Tibial nerve (tissue), 4 donors: Measurements from ENCODE around the gene CADPS. TPM values are rescaled to one million over a fixed set of nuclear protein-coding genes. Genes with fewer than 3 reads are reported as not detected.

Source experiments
- DNase-seq, 2 donors: peaks; one replicate each; pipeline ENCODE4 v3.0.0-alpha.2; 2019; ENCODE audit warnings: low spot score in 2 of 2
- H3K27ac ChIP-seq, 4 donors: fragments of 200-600 bp; sonication (generic) in 3 of 4; one replicate each; pipeline ENCODE4 v1.5.1; 2017 to 2019; ENCODE audit warnings: mild to moderate bottlenecking in 1 of 4
- H3K27me3 ChIP-seq, 2 donors: fragments of 200-600 bp; sonication (generic) in 1 of 2; one replicate each; pipeline versions ENCODE4 v1.5.1 to v1.6.0; 2017 to 2019
- H3K36me3 ChIP-seq, 3 donors: fragments of 200-600 bp; sonication (generic); one replicate each; pipeline ENCODE4 v1.5.1; 2018 to 2019
- H3K4me1 ChIP-seq, 4 donors: fragments of 200-600 bp; sonication (generic) in 3 of 4; one replicate each; pipeline ENCODE4 v1.5.1; 2017 to 2019
- H3K4me3 ChIP-seq, 4 donors: fragments of 200-600 bp; sonication (generic) in 3 of 4; one replicate each; pipeline ENCODE4 v1.5.1; 2017 to 2019; ENCODE audit warnings: mild to moderate bottlenecking in 1 of 4, moderate library complexity in 1 of 4
- H3K9me3 ChIP-seq, 4 donors: fragments of 200-600 bp; sonication (generic) in 3 of 4; one replicate each; pipeline ENCODE4 v1.5.1; 2017 to 2019
- CTCF ChIP-seq, 5 experiments: fragments of 200-600 bp in 3 of 5; fragments of 450-650 bp in 2 of 5; sonication (generic) in 3 of 5; IDR thresholded peaks; one replicate each; pipeline ENCODE4 v1.5.1; 2016 to 2019; ENCODE audit warnings: antibody characterized with exemption in 5 of 5, mild to moderate bottlenecking in 3 of 5, moderate library complexity in 2 of 5
- EP300 ChIP-seq, 2 donors: sonication (generic); formaldehyde crosslinking; IDR thresholded peaks; one replicate each; pipeline ENCODE4 v1.6.1; 2017; ENCODE audit warnings: antibody characterized with exemption in 2 of 2, mild to moderate bottlenecking in 1 of 2
- POLR2A ChIP-seq, 2 donors: fragments of 450-650 bp; IDR thresholded peaks; one replicate each; pipeline ENCODE4 v1.6.1; 2017; ENCODE audit warnings: antibody characterized with exemption in 2 of 2, mild to moderate bottlenecking in 2 of 2, moderate library complexity in 2 of 2
- WGBS, 2 donors: methylation state at CpG; one replicate each; pipeline ENCODE4 v1.1.5; 2018; 5-methylcytosine and 5-hydroxymethylcytosine counted together
- total RNA-seq, 4 donors: library from RNA; depleted of rRNA; stranded (reverse); fragments of >200 nt; gene quantifications; one replicate each; pipeline ENCODE4 v1.1.0, GENCODE V29; 2016

CADPS gene
- total RNA-seq, 4 donors from 2014 or later: 16.2 to 16.7 TPM; not detected in 2

DNA sequence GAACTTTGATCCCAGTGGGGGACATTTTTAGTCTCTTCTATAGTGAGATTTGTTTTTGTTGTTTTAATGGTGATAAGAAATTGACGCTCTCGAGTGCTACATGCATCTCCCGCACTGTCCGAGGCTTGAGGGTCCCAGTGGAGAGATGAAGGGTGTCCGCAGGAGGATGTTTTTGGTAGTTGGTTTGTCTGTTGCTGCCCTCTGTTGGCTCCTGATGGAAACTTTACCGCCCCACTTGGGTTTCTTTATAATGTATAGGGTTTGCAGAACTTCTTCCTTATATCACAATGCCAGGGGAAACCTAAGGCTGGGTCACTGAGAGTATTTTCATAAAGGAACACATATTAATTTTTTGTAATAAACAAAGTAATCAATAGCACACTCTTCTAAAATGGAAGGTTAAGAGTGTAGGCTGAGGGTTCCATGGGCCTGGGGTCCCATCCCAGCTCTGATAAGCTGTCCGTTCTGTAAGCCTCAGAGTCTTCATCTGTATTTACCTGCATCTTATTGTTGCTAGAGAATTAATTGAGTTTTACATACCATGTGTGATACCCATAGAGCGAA is 316.6 kb downstream of the CADPS start:
- Histone ChIP-seq H3K9me3 (no peaks in the 10 kb centered on the region), H3K36me3 (no peaks in the 10 kb centered on the region), H3K27me3 (no peaks in the 10 kb centered on the region), H3K4me3 (no peak overlapping the region), H3K4me1 (no peaks in the 10 kb centered on the region), H3K27ac (no peak overlapping the region)
- TF ChIP-seq POLR2A (IDR thresholded peaks at IDR 0.05) (no peak), CTCF (IDR thresholded peaks at IDR 0.05) (peak in 1 of 5 experiments; percentile 41)
- WGBS, 2 donors: 23 to 30% methylated on average over 8 of the region's 8 CpGs
- DNase-seq: no peak

- Histone ChIP-seq H3K27me3 (no peaks in the 10 kb centered on the region), H3K9me3 (no peaks in the 10 kb centered on the region), H3K36me3 (no peaks in the 10 kb centered on the region), H3K4me3 (no peak overlapping the region), H3K27ac (no peak overlapping the region), H3K4me1 (no peaks in the 10 kb centered on the region)
- DNase-seq: no peak
- WGBS, 2 donors: 87% methylated on average over 5 of the region's 5 CpGs
- TF ChIP-seq POLR2A (IDR thresholded peaks at IDR 0.05) (no peak), EP300 (IDR thresholded peaks at IDR 0.05) (no peak), CTCF (IDR thresholded peaks at IDR 0.05) (no peak)
These were observed 317.2 kb downstream of the CADPS start for GRCh38 chr3:62557983-62558382.

- H3K9me3 ChIP-seq: no peaks in the 10 kb centered on the region
- DNase-seq: no peak
- no peak overlapping the region for H3K27ac ChIP-seq
- WGBS, 2 donors: 74 to 80% methylated on average over 5 of the region's 5 CpGs
- H3K27me3 ChIP-seq: no peaks in the 10 kb centered on the region
- TF ChIP-seq EP300 (IDR thresholded peaks at IDR 0.05) (no peak), POLR2A (IDR thresholded peaks at IDR 0.05) (no peak), CTCF (IDR thresholded peaks at IDR 0.05) (no peak)
- H3K36me3 ChIP-seq: no peaks in the 10 kb centered on the region
- no peaks in the 10 kb centered on the region for H3K4me1 ChIP-seq
- H3K4me3 ChIP-seq: no peak overlapping the region
These were observed 317.8 kb downstream of the CADPS start for GRCh38 chr3:62557450-62557849.

DNA sequence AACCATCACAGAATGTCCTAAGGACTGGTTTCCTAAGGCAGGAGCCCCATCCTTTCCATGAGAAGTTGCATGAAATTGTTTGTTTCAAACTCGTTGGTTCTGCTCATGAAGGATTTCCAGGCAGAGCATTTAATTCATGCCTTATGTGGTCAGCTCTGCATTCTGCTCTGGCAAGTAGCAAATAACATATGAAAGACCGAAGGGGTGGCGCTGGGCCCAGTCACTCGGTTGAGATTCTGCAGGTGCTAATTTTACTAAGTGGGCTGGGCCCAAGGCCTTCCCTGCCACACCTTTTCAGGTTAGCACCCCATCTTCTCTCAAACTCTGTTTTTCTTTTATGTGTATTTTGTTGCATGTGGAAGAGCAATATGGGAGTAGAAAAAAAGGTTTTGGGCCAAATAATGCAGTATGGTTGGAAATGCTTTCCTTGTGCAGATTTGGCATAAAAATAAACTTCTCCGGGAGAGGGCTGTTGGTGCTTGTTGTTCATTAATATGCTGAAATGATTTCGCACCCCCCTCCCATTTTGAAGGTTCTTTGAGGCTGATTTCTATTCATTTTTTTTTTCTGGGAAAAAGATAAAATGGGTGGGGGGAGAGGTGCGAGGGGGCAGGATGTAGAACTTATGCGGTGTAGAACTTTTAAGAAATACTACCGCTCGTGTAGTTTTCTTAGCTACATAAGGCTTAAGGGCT is 318.9 kb downstream of the CADPS start:
- Histone ChIP-seq H3K27me3 (no peaks in the 10 kb centered on the region), H3K4me1 (no peaks in the 10 kb centered on the region), H3K4me3 (no peak overlapping the region), H3K36me3 (no peaks in the 10 kb centered on the region), H3K27ac (no peak overlapping the region), H3K9me3 (no peaks in the 10 kb centered on the region)
- no peak for DNase-seq
- TF ChIP-seq EP300 (IDR thresholded peaks at IDR 0.05) (no peak), POLR2A (IDR thresholded peaks at IDR 0.05) (no peak), CTCF (IDR thresholded peaks at IDR 0.05) (no peak)
- 61 to 66% methylated on average over 10 of the region's 10 CpGs for WGBS, 2 donors

GRCh38 chr3:62554264-62554799 is 320.9 kb downstream of the CADPS start:
- WGBS, 2 donors: 59 to 63% methylated on average over 3 of the region's 3 CpGs
- Histone ChIP-seq H3K27me3 (no peaks in the 10 kb centered on the region), H3K36me3 (no peaks in the 10 kb centered on the region)

More at GRCh38 chr3:62554264-62554799, 320.9 kb downstream of the CADPS start:
- DNase-seq: no peak
- TF ChIP-seq POLR2A (IDR thresholded peaks at IDR 0.05) (no peak), EP300 (IDR thresholded peaks at IDR 0.05) (no peak), CTCF (IDR thresholded peaks at IDR 0.05) (no peak)
- H3K4me1 ChIP-seq: no peaks in the 10 kb centered on the region
- H3K9me3 ChIP-seq: no peaks in the 10 kb centered on the region
- no peak overlapping the region for H3K4me3 ChIP-seq
- H3K27ac ChIP-seq: no peak overlapping the region
